Measurements from ENCODE around the gene PPP1R16B. TPM values are rescaled to one million over a fixed set of nuclear protein-coding genes. Genes with fewer than 3 reads are reported as not detected.

The PPP1R16B gene
- total RNA-seq, 1 experiment from 2014 or later = not detected

DNA sequence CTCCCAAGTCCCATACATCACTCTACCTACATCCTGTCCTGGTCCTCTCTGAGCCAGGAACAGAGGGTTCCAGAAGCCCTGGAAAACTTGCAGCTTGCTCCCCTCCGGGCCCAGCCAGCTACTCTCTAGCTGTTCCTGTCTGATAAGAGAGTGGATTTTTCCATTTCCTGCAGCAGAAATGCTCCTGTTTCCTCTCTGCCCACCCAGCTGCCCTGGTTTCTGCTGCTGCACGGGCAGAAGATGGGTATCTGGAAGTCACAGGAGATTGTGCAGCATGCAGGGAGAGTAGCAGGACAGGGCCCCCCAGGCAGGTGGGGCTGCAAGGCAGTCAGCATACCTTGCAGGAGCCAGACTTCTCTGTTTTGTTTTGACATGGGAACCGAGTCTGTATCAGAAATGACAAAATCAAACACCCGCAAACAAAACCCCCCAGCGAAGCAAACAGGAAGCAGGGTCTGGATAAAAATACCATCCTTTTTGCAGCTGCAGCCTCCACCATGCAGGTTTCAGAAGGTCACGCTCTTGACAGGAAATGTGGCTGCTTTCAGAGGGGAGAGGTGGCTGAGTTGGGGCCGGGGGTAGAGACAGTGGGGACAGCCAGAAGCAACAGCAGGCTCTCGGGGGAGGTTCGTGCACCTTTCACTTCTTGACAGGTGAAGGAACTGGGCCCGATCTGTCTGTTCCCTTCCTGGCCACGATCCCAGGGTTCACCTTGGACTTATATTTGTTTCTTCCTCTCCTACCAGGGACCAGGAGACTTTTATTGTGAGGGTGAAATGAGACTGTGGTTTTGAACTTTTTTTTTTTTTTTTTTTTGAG, 69.9 kb downstream of the PPP1R16B start:
- no peak for DNase-seq (ENCODE audit: low read depth)

DNA sequence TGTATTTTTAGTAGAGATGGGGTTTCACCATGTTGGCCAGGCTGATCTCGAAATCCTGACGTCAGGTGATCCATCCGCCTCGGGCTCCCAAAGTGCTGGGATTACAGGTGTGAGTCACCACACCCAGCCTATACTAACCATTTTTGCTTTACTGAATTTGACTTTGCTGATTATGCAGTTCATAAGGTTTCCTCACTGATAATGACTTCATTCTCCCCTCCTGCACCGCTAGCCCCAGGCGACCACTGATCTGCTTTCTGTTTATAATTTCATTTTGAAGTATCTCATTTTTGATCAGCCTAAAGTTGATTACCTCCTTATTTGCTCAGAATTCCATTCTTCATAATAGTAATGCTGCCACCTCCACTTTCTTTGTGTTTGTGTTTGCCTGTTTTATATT, 72.0 kb downstream of the PPP1R16B start:
- no peak for DNase-seq (ENCODE audit: low read depth)

GRCh38 chr20:38878866-38879265, 73.4 kb downstream of the PPP1R16B start:
- DNase-seq (ENCODE audit: low read depth) = peak; percentile 45

GRCh38 chr20:38880952-38881735, 75.6 kb downstream of the PPP1R16B start:
- DNase-seq (ENCODE audit: low read depth) = peak; percentile 26

DNA sequence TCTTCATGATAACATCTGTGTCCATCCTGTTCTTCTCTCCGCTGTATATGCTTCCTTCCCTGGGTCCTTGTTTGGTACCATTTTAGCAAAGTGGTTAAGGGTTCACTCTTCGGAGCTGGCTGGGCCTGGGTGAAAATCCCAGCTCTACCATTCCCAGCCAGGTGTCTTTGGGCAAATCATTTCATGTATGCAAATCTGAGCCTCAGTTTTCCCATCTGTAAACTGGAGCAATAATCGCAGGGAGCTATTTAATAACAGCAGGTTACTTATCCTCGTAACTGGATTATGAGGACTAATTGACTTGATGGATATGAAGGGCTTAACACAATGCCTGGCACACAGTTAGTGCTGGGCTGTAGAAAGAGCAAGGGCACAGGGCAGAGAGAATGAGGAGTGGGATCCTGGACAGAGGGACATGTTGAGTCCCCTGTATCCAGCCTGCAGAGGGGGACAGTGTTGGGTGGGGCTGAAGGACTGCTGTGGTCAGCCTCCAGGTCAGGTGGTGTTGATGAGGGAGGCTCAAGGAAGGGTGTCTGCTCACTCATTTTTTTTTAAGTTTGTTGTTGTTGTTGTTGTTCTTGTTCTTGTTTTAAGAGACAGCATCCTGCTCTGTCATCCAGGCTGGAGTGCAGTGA, 76.4 kb downstream of the PPP1R16B start:
- DNase-seq (ENCODE audit: low read depth) = no peak

GRCh38 chr20:38882600-38882999, 77.1 kb downstream of the PPP1R16B start:
- DNase-seq (ENCODE audit: low read depth) = no peak

- DNase-seq (ENCODE audit: low read depth) = peak; percentile 58
Measured at GRCh38 chr20:38883081-38883980, 77.8 kb downstream of the PPP1R16B start.

GRCh38 chr20:38883981-38884733, 78.7 kb downstream of the PPP1R16B start:
- no peak for DNase-seq (ENCODE audit: low read depth)

DNA sequence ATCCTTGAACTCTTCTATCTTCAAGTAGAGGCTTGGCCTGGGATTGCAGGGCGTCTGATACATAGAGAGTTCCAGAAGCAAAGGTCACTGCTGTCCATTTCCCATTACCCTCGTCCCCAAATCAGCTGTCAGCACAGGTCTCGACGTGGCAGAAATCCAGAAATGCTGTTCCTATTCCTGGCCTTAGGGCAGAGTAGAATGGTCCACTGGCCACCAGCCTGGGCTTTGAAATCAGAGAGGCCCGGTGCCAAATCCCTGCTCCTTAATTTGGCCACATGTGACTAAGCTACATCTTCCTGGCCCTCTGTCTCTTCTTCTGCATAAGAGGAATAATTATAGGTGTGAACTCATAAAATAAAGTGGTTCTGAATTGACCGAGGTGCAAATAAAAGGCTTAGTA, 79.9 kb downstream of the PPP1R16B start:
- DNase-seq (ENCODE audit: low read depth) = no peak

GRCh38 chr20:38888059-38888831, 82.7 kb downstream of the PPP1R16B start:
- no peak for DNase-seq (ENCODE audit: low read depth)

DNA sequence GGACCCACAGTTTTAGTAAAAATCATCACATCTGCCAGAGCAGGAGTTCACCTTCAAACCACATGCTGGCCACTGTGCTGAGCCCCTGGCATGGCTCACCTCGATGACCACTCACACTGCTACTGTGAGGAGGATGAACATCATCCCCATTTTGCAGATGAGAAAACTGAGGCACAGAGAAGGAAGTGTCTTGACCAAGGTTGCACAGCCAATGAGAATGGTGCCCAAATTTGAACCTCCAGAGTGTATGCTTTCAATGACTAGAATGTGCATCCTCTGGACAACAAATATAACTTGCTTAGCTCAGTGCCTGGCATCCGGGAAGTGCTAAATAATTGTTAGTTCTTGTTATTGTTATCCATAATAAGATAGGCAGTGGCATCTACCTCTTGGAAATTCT, 83.6 kb downstream of the PPP1R16B start:
- DNase-seq (ENCODE audit: low read depth) = no peak

DNA sequence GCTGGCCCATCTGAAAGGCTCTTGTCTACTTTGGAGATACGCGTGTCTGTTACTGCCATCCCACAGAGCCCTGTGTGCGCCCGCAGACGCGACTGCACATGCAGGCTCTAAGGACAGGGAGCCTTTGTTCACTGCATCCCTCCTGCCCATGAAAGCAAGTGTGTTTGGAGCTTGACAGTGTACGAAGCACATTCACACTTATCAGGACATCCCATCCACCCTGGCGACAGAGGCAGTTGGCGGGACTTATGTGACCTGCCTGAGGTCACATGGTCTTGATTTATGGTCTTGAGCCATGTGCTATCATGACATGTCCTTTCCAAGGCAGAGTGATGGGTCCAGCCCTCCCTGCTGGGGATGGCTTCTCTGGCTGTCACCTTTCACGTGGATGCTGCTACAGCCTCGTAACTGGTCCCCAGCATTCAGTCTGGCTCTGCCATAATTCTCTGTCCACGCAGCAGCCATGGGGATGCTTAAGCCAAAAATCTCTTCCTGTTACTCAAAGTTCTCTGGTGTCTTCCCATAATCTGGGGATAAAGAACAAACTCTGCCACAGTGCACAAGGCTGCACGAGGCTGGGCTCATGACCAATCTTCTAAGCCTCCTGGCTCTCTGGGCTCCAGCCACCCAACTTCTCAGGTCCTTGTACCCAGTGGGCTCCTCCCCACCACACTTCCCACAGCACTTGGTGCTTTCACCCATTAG, 84.4 kb downstream of the PPP1R16B start:
- DNase-seq (ENCODE audit: low read depth) = no peak

GRCh38 chr20:38890497-38890818, 85.0 kb downstream of the PPP1R16B start:
- DNase-seq (ENCODE audit: low read depth) = peak; percentile 41

DNA sequence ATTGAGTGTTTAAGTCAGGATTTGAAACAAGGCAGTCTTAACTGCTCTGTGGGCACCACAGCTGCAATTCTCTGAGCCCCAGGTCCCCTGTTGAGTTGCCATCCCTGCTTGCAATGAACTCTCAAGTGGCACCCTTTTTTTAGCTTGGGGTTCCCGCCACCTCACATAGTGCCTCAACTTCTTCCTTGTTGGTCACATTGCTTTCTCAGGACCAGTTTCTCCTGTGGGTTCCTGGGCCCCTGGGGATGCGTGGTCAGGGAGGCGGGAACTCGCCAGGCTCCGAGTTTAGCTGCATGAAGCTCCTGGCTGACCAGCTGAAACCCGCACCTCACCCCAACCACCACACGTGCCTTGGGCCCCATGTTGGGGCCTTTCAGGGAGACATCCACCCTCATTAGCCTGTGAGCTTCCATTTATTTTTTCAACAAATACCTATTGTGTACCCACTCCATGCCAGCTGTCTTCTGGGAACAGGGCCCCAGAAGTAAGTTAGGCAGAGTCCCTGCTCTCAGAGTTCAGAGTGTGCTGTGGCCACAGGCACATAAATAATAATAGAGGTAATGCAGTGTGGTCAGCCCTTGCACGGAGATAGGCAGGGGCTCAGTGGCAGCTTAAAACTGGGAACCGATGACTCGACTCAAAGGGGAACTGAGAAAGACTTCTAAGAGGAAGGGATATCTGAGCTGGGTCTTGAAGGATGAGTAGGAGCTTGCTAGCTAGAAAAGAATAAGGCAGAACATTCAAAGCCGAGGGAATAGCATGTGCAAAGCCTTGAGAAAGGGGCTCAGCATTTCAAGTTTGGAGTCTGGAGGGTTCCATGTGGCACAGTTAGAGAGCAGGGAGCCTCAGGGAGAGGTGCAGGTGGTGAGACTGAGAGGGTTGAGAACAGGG, 86.8 kb downstream of the PPP1R16B start:
- DNase-seq (ENCODE audit: low read depth) = no peak

- DNase-seq (ENCODE audit: low read depth) = no peak
Measured at GRCh38 chr20:38893056-38893564, 87.6 kb downstream of the PPP1R16B start.

GRCh38 chr20:38893565-38894090, 88.1 kb downstream of the PPP1R16B start:
- DNase-seq (ENCODE audit: low read depth) = peak; percentile 42

GRCh38 chr20:38894091-38894847, 88.8 kb downstream of the PPP1R16B start:
- no peak for DNase-seq (ENCODE audit: low read depth)

Data from M059J (cell line).